T follicular helper cell (primary cell): ENCODE measurements around the gene SARDH.
A peak's percentile ranks its signal among the peaks of the same experiment; 100 is the strongest.
"Not testable (repeated sequence)": the region's sequence is repeated elsewhere in the genome, so short reads cannot be mapped to it uniquely, and the experiment has no call there.

Source experiments
- DNase-seq: peaks from one replicate; pipeline ENCODE4 v3.0.0-alpha.2; 2020; ENCODE audit warnings: low read depth

The SARDH gene

GRCh38 chr9:133760713-133761290 is 22.6 kb upstream of the SARDH start:
- DNase-seq: no peak

- DNase-seq: no peak
These were observed 21.8 kb upstream of the SARDH start for GRCh38 chr9:133759946-133760345.

- no peak for DNase-seq
These were observed 21.2 kb upstream of the SARDH start for GRCh38 chr9:133759146-133759900.

- DNase-seq: no peak
These were observed 20.1 kb upstream of the SARDH start for GRCh38 chr9:133758228-133758627.

- no peak for DNase-seq
These were observed 16.6 kb upstream of the SARDH start for GRCh38 chr9:133754688-133755227.

GRCh38 chr9:133754187-133754586 is 16.0 kb upstream of the SARDH start:
- no peak for DNase-seq

GRCh38 chr9:133752739-133753446 is 14.7 kb upstream of the SARDH start:
- DNase-seq: no peak

- no peak for DNase-seq
These were observed 13.0 kb upstream of the SARDH start for GRCh38 chr9:133750982-133751649.

GRCh38 chr9:133747309-133747708 is 9.2 kb upstream of the SARDH start:
- no peak for DNase-seq

GRCh38 chr9:133744528-133744927 is 6.4 kb upstream of the SARDH start:
- DNase-seq: not testable (repeated sequence)

GRCh38 chr9:133742849-133743444 is 4.8 kb upstream of the SARDH start:
- peak; percentile 62 for DNase-seq

- DNase-seq: no peak
These were observed 4.1 kb upstream of the SARDH start for GRCh38 chr9:133742251-133742650.

- no peak for DNase-seq
These were observed 3.6 kb upstream of the SARDH start for GRCh38 chr9:133741716-133742115.

- no peak for DNase-seq
These were observed 2.8 kb upstream of the SARDH start for GRCh38 chr9:133740911-133741310.

GRCh38 chr9:133739408-133740280 is 1.5 kb upstream of the SARDH start:
- no peak for DNase-seq

- DNase-seq: no peak
These were observed 581 bp upstream of the SARDH start for GRCh38 chr9:133738640-133739225.

GRCh38 chr9:133737071-133737773 is 930 bp downstream of the SARDH start:
- DNase-seq: no peak

- DNase-seq: no peak
These were observed 2.2 kb downstream of the SARDH start for GRCh38 chr9:133735931-133736330.

- DNase-seq: no peak
These were observed 2.8 kb downstream of the SARDH start for GRCh38 chr9:133735415-133735775.
